Activated CD4-positive, alpha-beta T cell treated with anti-CD3 and anti-CD28 coated beads, Interleukin-2, amount 10 ng/mL, durations not matched to agents 24 days and 14 days (primary cell): Measurements from ENCODE around the gene PRSS21. TPM values are rescaled to one million over a fixed set of nuclear protein-coding genes. Genes with fewer than 3 reads are reported as not detected.

ENCODE experiments used
- DNase-seq: peaks from one replicate; pipeline ENCODE4 v3.0.0; 2022
- H3K27ac Mint-ChIP-seq: one replicate; pipeline ENCODE4 v1.8.0; 2022; ENCODE audit warnings: mild to moderate bottlenecking, mixed read lengths
- H3K27me3 Mint-ChIP-seq: one replicate; pipeline ENCODE4 v1.8.0; 2022; ENCODE audit warnings: mixed read lengths
- H3K36me3 Mint-ChIP-seq: one replicate; pipeline ENCODE4 v1.8.0; 2022; ENCODE audit warnings: low read depth, mild to moderate bottlenecking, mixed read lengths
- H3K4me1 Mint-ChIP-seq: one replicate; pipeline ENCODE4 v1.8.0; 2021; ENCODE audit warnings: mixed read lengths
- H3K4me3 Mint-ChIP-seq: one replicate; pipeline ENCODE4 v1.8.0; 2022; ENCODE audit warnings: mild to moderate bottlenecking, moderate library complexity, mixed read lengths
- H3K9me3 Mint-ChIP-seq: one replicate; pipeline ENCODE4 v1.8.0; 2021; ENCODE audit warnings: mixed read lengths
- intact Hi-C: fragments of 100-400 bp; cut with micrococcal nuclease; formaldehyde crosslinking; loops from one replicate; pipeline ENCODE4 v1.15.1; 2023
- total RNA-seq: library from RNA; stranded (reverse); gene quantifications from 2 replicates; pipeline ENCODE4 v1.2.3, GENCODE V29; 2022

Gene PRSS21
- total RNA-seq: 10.2 and 11.8 TPM in 2 replicates

- Mint-ChIP-seq H3K4me1 (no peaks in the 10 kb centered on the region), H3K4me3 (peak within 1 kb of the TSS; percentile 55), H3K9me3 (no peaks in the 10 kb centered on the region), H3K27ac (peak within 1 kb of the TSS; percentile 29), H3K27me3 (peaks cover under 1% of the 10 kb centered on the region), H3K36me3 (no peaks in the 10 kb centered on the region)
- intact Hi-C loops: no loop called here
- DNase-seq: peak; percentile 75
Observed at GRCh38 chr16:2816751-2817339, at the start of gene PRSS21. PRSS21 (plus strand) TSS chr16:2817237; CDS start chr16:2817269, 32 bp downstream.

GRCh38 chr16:2767891-2768290 lies 49.1 kb upstream of the PRSS21 start:
- intact Hi-C loops: no loop called here
- H3K9me3 Mint-ChIP-seq: no peaks in the 10 kb centered on the region
- peaks cover 20% of the 10 kb centered on the region for H3K4me1 Mint-ChIP-seq
- H3K27me3 Mint-ChIP-seq: no peaks in the 10 kb centered on the region
- no peak for DNase-seq
- H3K27ac Mint-ChIP-seq: no peak overlapping the region
- no peak overlapping the region for H3K4me3 Mint-ChIP-seq
- peaks cover 87% of the 10 kb centered on the region for H3K36me3 Mint-ChIP-seq

- intact Hi-C loops: no loop called here
- H3K4me1 Mint-ChIP-seq: peaks cover 18% of the 10 kb centered on the region
- no peak overlapping the region for H3K27ac Mint-ChIP-seq
- H3K4me3 Mint-ChIP-seq: no peak overlapping the region
- DNase-seq: no peak
- H3K36me3 Mint-ChIP-seq: peaks cover 85% of the 10 kb centered on the region
- H3K27me3 Mint-ChIP-seq: no peaks in the 10 kb centered on the region
- H3K9me3 Mint-ChIP-seq: no peaks in the 10 kb centered on the region
Observed at GRCh38 chr16:2768403-2769089, 48.5 kb upstream of the PRSS21 start.

- DNase-seq: no peak
- Mint-ChIP-seq H3K27me3 (no peaks in the 10 kb centered on the region), H3K27ac (no peak overlapping the region), H3K4me3 (no peak overlapping the region), H3K4me1 (peaks cover 18% of the 10 kb centered on the region), H3K9me3 (no peaks in the 10 kb centered on the region), H3K36me3 (peaks cover 81% of the 10 kb centered on the region)
- intact Hi-C loops: no loop called here
Observed at GRCh38 chr16:2769100-2769529, 47.9 kb upstream of the PRSS21 start.

- no peak for DNase-seq
- no peaks in the 10 kb centered on the region for H3K9me3 Mint-ChIP-seq
- H3K4me3 Mint-ChIP-seq: no peak overlapping the region
- peaks cover 21% of the 10 kb centered on the region for H3K4me1 Mint-ChIP-seq
- intact Hi-C loops: no loop called here
- peaks cover 80% of the 10 kb centered on the region for H3K36me3 Mint-ChIP-seq
- H3K27ac Mint-ChIP-seq: no peak overlapping the region
- H3K27me3 Mint-ChIP-seq: no peaks in the 10 kb centered on the region
Observed at GRCh38 chr16:2769675-2770056, 47.4 kb upstream of the PRSS21 start.

- intact Hi-C loops: no loop called here
- Mint-ChIP-seq H3K9me3 (no peaks in the 10 kb centered on the region), H3K27ac (no peak overlapping the region), H3K27me3 (no peaks in the 10 kb centered on the region), H3K4me1 (peaks cover 20% of the 10 kb centered on the region), H3K36me3 (peaks cover 77% of the 10 kb centered on the region), H3K4me3 (no peak overlapping the region)
- DNase-seq: no peak
Observed at GRCh38 chr16:2770057-2770951, 46.7 kb upstream of the PRSS21 start.

GRCh38 chr16:2771496-2772402 lies 45.3 kb upstream of the PRSS21 start:
- Mint-ChIP-seq H3K4me3 (peak overlapping the region; percentile 41), H3K36me3 (peaks cover 66% of the 10 kb centered on the region), H3K4me1 (peaks cover 24% of the 10 kb centered on the region), H3K9me3 (no peaks in the 10 kb centered on the region), H3K27ac (no peak overlapping the region), H3K27me3 (no peaks in the 10 kb centered on the region)
- intact Hi-C loops: no loop called here
- DNase-seq: no peak

- Mint-ChIP-seq H3K27me3 (no peaks in the 10 kb centered on the region), H3K4me1 (peaks cover 28% of the 10 kb centered on the region), H3K36me3 (peaks cover 54% of the 10 kb centered on the region), H3K4me3 (no peak overlapping the region), H3K27ac (peak overlapping the region; percentile 29), H3K9me3 (no peaks in the 10 kb centered on the region)
- DNase-seq: no peak
- intact Hi-C loops: no loop called here
Observed at GRCh38 chr16:2773188-2773968, 43.7 kb upstream of the PRSS21 start.

- Mint-ChIP-seq H3K4me3 (no peak overlapping the region), H3K27me3 (no peaks in the 10 kb centered on the region), H3K36me3 (peaks cover 46% of the 10 kb centered on the region), H3K9me3 (no peaks in the 10 kb centered on the region), H3K27ac (no peak overlapping the region), H3K4me1 (peaks cover 32% of the 10 kb centered on the region)
- no peak for DNase-seq
- intact Hi-C loops: no loop called here
Observed at GRCh38 chr16:2774161-2774891, 42.7 kb upstream of the PRSS21 start.

GRCh38 chr16:2775131-2775716 lies 41.8 kb upstream of the PRSS21 start:
- H3K36me3 Mint-ChIP-seq: peaks cover 37% of the 10 kb centered on the region
- intact Hi-C loops: loop anchor here (5.0 kb wide), 1 partner anchor 92 kb away; no protein-coding TSS in a partner anchor
- DNase-seq: peak; percentile 57
- peak overlapping the region; percentile 92 for H3K4me3 Mint-ChIP-seq
- peaks cover 28% of the 10 kb centered on the region for H3K4me1 Mint-ChIP-seq
- H3K27ac Mint-ChIP-seq: peak overlapping the region; percentile 32
- H3K27me3 Mint-ChIP-seq: no peaks in the 10 kb centered on the region
- no peaks in the 10 kb centered on the region for H3K9me3 Mint-ChIP-seq

- Mint-ChIP-seq H3K27me3 (no peaks in the 10 kb centered on the region), H3K9me3 (no peaks in the 10 kb centered on the region), H3K4me1 (peaks cover 28% of the 10 kb centered on the region), H3K27ac (peak overlapping the region; percentile 95), H3K36me3 (peaks cover 34% of the 10 kb centered on the region), H3K4me3 (peak overlapping the region; percentile 92)
- intact Hi-C loops: loop anchor here (5.0 kb wide), 1 partner anchor 91 kb away; no protein-coding TSS in a partner anchor
- DNase-seq: peak; percentile 62
Observed at GRCh38 chr16:2775765-2776499, 41.1 kb upstream of the PRSS21 start.
